Left cardiac atrium (tissue), 4 donors: ENCODE measurements around the gene PLPP7. TPM values are rescaled to one million over a fixed set of nuclear protein-coding genes. Genes with fewer than 3 reads are reported as not detected.

Experiments used
- ATAC-seq, 2 donors: fragments of 200-7000 bp; cut with Tn5 transposase; one replicate each; pipeline ENCODE4 v1.9.1; 2020; ENCODE audit warnings: mild to moderate bottlenecking in 2 of 2, moderate library complexity in 2 of 2
- DNase-seq: peaks from one replicate; pipeline ENCODE4 v3.0.0-alpha.2; 2020
- intact Hi-C, 2 donors: fragments of 100-400 bp; cut with DNase I; formaldehyde crosslinking; loops; one replicate each; pipeline versions ENCODE4 v1.14.1 to v1.15.1; 2022 to 2023
- total RNA-seq, 2 donors: library from RNA; stranded (reverse); fragmentation: NEBNext Ultra II Directional; extraction: Animal tissue kit (Norgen Biotek cat#: 25700); gene quantifications; one replicate each; pipeline ENCODE4 v1.2.1, GENCODE V29; 2021
- donor health status: DM: no; HTN: yes; CAD: no.
- donor health status: DM: no; HTN: yes; CAD: no; lungs with severe emphysema.
- donor health status: DM: yes; HTN: yes; CAD: no.
- donor health status: Dilated cardiomyopathy.

PLPP7 gene
- total RNA-seq, 2 donors from 2014 or later: 82.7 to 108 TPM

DNA sequence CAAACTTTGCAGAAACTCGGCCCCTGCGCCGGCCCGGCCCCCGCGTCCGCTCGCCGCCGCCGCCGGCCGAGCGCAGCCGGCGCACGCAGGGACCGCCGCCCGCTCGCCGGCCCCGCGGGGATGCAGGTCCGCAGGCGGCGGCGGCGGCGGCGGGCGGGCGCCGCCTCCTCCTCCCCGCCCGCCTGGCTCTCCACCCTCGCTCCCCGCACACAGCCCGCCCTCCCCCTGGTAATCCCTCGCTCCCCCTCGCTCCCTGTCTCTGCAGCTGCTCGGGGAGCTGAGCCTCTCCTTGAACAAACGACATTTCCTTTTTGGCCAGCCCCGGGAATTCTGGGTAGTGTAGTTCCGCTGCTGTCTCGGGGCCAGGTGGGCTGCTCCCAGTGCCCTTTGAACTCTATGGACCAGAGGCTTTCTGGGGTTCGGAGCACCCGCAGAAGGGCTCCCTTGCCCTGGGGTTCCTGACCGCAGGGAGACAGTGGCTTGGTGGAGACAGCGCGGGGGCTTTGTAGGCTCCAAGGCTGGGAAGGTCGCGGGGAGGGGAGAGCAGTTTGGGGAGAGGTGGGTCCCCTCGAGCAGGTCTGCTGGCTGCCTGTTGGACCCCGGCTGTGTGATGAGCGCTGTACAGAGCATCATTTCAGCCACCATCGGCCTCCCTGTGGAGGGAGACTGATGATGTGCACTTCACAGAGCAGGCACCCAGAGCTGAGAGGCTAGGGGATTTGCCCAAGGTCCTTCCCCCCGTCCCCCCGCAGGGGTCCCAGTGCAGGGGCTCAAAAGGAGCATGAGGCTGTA, 11.4 kb upstream of the PLPP7 start:
- ATAC-seq (peak; percentile 54 to 64), DNase-seq (peak; percentile 88)
- intact Hi-C loops: loop anchor here (5.0 to 10.0 kb wide), 3 partner anchors 54 to 103 kb away; no protein-coding TSS in a partner anchor

DNA sequence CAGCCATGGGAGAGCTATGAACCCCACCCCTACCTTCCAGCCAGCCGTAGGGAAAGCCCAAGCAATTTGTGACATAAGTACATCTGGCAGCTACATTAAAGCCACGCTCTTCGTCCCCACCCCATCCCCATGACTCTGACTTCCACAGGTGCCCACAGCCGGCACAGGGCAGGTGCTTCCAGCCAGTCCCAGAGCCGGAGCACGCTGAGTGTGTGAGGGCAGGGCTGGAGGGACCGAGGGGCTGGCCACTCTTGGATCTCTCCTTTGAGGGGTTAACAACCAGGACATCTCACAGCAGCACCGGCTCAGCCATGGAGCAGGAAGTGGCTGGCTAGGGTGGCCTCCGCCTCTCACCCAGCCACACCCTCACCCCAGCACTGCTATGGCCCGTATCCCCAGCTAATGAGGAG, 10.8 kb upstream of the PLPP7 start:
- DNase-seq: no peak
- ATAC-seq: no peak
- intact Hi-C loops: loop anchor here (5.0 to 10.0 kb wide), 3 partner anchors 54 to 104 kb away; no protein-coding TSS in a partner anchor

DNA sequence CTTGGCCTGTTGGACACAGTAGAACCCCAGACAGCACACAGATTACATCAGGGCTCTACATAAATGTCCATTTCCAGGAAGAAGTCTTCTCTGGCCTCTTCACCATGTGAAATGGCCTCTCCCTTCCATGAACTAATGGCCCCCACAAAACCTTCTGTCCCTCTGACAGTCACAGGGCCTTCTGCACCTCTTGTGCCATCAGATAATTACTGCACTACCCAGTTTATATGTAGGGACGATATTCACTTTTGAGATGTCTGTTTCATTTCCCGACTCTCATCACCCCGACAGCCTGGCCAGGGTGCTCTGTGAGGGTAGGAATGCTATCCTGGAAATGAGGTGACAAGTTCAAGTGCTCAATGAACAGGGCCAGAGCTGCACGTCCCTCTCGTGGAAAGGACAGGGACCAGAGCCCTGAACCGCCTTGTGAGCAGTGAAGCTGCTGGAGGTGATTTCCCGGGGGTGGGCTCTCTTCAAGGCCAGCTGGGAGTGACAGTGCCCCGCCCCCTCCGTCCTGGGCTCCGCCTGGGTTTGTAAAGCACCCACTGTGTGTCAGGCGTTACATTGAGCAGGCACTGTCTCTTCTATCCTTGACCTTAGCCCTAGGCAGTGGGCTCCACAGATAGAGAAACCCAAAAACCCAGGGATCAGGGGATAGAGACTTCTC, 10.2 kb upstream of the PLPP7 start:
- intact Hi-C loops: loop anchor here (5.0 to 10.0 kb wide), 3 partner anchors 53 to 105 kb away; no protein-coding TSS in a partner anchor
- DNase-seq (peak; percentile 57), ATAC-seq (peak in 1 of 2 donors; percentile 8)

GRCh38 chr9:131279863-131280570, 9.5 kb upstream of the PLPP7 start:
- ATAC-seq (no peak), DNase-seq (no peak)
- intact Hi-C loops: loop anchor here (5.0 to 10.0 kb wide), 3 partner anchors 52 to 105 kb away; no protein-coding TSS in a partner anchor

DNA sequence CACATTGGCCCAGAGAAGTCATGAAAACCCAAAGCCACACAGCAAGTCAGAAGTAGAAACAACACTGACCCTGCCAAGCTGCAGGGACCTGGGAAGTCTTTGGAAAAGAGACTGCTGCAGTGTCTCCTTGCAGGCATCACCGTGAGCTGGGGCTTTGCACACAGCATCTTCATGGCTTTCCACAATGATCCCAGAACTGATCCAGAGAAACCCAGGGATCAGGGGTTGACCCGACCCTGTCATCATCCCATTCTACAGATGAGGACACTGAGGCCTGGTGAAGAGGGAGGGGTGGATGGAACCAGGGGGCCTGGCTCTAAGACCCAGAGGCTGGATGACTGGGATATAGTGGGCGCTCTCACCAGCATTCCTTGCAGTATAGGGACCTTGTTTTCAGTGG, 8.9 kb upstream of the PLPP7 start:
- DNase-seq (no peak), ATAC-seq (no peak)
- intact Hi-C loops: no loop called here

DNA sequence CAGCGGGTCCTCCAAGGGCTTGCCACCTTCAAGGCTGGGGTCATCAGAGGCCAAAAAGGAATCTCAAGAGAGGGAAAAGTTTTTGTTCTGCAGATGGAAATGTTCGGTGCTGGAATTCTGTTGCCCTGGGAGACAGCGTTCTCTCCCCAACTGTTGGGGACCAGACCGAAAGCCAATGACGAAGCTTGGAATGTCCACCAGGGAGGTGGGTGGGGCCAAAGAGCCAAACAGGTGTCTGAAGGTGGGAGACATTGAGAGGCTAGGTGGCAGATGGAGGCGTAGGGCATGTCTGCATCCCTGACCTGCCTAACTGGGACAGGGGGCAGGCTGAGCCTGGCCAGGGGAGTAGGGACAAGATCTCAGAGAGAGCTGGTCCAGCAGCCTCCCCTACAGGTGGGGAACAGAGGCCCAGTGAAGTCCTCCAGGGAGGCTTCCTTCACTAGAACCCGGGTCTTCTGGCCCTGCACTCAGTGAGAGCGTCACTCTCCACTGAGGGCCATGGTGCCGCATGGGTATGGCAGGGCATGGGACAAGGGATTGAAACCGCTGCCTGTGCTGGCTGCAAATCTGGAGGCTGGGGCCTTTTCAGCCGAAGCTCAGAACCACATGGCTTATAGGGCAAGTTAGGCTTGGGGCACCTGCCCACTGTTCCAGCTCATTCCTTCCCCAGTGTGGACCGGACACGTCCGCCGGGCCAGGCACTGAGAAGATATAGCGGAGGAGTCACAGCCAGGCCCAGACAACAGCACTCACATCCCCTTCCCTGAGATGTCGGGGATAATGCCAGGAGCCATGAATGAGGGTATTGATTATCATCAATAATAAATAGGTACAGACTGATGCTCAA, 8.2 kb upstream of the PLPP7 start:
- ATAC-seq: no peak
- no peak for DNase-seq
- intact Hi-C loops: no loop called here

DNA sequence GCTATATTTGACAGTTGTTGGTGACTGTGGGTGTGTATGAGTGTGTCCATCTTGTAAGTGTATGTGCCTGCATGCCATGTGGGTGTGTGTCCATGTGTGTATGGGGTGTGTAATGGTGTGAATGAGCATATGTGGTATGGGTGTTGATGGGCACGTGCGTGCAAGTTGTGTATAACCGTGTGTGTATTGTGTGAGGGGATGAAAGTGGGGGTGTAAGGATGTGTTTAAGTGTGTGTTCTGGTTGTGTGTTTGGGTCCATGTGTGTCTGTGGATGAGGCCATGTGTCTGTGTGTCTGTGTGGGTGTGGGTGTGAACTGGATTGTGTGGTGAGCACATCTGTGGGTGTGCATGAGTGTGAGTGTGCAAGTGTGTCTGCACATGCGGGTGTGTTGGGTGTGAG, 7.3 kb upstream of the PLPP7 start:
- intact Hi-C loops: no loop called here

GRCh38 chr9:131282688-131283422, 6.7 kb upstream of the PLPP7 start:
- DNase-seq (peak; percentile 63), ATAC-seq (peak; percentile 48 to 56)
- intact Hi-C loops: no loop called here

More for the DNA sequence above, 7.3 kb upstream of the PLPP7 start:
- DNase-seq (no peak), ATAC-seq (no peak)

DNA sequence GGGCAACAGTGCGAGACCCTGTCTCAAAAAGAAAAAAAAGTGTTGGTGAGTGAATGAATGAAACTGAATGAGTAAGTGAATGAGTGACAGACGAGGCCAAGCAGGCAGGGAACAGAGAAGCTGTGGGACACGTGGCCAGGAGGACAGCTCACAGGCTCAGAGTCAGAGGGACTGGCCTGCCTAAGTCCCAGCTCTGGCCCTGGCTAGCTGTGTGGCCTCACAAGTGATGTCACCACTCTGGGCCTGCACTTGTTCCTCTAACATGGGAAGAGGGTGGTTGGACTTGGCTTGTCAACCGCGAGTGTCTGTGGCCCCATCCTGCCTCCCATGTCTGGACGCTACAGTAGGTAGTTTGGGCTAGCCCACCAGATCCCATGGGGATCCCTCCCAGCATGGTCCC, 4.7 kb upstream of the PLPP7 start:
- DNase-seq (no peak), ATAC-seq (no peak)
- intact Hi-C loops: no loop called here

DNA sequence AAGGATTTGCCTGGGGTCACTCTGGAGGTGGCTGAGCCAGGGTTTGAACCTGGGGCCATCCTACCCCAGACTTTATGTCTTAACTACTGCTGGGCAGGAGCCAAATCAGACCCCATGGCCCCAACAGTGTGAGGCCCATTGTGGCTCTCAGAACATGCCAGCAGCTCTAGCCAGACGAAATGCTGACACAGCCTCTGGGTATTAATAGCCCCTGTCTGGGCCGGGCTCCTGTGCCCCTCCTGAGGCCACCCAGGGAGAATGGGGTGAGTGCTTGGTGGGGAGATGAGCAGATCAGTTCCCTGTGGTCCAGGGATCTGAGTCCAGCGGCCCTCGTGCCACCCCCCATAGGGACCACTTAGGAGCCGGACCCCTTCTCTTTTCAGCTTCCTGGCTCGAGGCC, 2.2 kb upstream of the PLPP7 start:
- intact Hi-C loops: no loop called here
- ATAC-seq: no peak
- DNase-seq: no peak

DNA sequence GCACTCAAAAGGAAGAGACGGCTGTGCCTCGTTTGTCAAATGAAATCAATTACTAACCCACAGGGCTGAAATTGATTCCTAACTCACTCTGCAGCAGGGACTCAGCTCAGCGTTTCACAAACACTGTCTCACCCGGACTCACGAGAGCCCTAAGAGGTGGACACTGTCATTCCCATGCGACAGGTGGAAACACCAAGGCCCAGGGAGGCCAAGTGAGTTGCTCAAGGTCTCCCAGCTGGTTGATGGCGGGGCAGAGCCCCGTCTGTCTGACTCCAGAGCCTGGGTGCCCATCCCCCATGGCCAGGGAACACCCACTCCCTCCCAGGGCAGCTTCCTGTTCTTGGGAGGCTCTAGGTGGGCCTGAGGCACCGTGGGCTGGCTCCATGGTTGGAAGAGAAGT, 1.3 kb upstream of the PLPP7 start:
- intact Hi-C loops: no loop called here
- no peak for ATAC-seq
- DNase-seq: no peak

DNA sequence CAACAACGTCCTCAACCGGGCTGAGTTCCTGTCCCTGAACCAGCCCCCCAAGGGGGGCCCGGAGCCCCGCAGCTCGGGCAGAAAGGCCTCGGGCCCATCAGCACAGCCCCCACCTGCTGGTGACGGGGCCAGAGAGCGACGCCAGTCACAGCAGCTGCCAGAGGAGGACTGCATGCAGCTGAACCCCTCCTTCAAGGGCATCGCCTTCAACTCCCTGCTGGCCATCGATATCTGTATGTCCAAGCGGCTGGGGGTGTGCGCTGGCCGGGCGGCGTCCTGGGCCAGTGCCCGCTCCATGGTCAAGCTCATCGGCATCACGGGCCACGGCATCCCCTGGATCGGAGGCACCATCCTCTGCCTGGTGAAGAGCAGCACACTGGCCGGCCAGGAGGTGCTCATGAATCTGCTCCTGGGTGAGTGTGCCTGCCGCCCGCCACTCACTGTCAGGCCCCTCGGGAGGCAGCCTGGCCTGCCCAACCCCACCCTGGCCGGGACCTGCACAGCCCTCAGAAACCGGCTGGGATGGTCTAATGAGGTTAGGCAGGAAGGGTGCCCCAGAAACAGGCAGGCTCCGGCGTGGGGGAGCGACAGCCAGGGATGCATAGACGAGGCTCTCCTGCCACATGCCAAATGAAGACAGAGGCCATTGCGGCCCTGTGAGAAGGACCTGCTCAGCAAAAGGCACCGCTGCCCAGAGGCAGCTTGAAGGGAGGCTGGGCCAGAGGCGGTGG, 678 bp downstream of the PLPP7 start:
- no peak for DNase-seq
- intact Hi-C loops: no loop called here
- peak; percentile 23 to 42 for ATAC-seq

- intact Hi-C loops: no loop called here
- ATAC-seq: no peak
- DNase-seq: no peak
Measured at GRCh38 chr9:131290767-131291370, 1.3 kb downstream of the PLPP7 start.

DNA sequence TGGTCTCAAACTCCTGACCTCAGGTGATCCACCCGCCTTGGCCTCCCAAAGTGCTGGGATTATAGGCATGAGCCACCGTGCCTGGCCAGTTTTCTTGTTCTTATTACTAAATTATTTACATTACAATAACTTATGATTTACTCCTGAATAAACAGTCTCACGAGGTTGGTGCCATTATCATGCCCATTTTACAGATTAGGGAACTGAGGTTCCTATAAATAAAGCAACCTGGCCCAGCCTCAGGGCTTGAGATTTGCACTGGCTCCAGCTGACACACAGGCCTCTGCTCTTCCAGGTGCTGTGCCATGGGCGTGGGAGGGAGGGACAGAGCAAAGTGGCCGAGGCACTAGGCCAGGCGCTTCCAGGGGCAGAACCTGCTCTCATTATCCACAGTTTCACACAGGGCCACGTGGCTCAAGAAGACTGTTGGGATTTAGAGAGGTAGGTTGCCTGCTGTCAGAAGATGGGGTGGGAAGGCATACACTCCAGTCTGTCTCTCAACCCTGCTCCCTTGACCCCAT, 2.3 kb downstream of the PLPP7 start:
- ATAC-seq (no peak), DNase-seq (no peak)
- intact Hi-C loops: no loop called here

DNA sequence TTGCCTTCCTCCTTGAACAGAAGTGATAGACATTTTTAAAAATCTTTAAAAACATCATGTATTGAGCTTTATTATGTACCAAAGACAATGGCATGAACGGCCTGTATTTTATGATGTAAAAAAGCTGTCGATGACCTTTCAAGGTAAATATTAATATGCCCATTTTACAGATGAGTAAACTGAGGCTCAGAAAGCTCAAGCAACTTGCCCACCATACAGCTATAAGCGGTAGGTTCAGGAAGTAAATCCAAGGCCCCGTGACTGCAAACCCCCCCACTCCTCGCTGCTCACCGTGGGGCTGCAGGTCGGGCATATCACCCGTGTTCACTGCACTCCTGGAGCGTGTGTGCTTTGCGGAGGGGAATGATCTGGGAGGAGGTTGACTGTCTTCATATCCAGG, 3.4 kb downstream of the PLPP7 start:
- no peak for DNase-seq
- intact Hi-C loops: no loop called here
- no peak for ATAC-seq

DNA sequence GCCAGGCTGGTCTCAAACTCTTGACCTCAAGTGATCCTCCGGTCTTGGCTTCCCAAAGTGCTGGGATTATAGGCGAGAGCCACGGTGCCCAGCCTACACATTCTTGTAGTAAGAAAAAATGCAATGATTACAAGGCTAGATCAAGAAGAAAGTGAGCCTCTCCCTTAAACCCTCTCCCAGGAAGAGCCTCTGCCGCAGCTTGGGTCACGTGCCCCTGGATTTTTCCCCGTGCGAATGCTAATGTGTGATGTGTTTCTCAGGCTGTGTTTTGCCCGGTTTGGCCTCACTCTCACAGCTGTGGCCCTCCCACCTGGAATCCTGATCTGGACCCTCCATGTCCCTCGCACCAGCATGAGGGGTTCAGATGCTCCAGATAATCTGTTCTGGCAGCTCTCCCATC, 6.9 kb downstream of the PLPP7 start:
- DNase-seq: no peak
- intact Hi-C loops: loop anchor here in 1 of 2 donors (5.0 kb wide), 1 partner anchor 36 kb away; no protein-coding TSS in a partner anchor
- no peak for ATAC-seq
